Measurements from ENCODE around the gene MAT2A.
"Not testable (repeated sequence)": the region's sequence is repeated elsewhere in the genome, so short reads cannot be mapped to it uniquely, and the experiment has no call there.

DNA sequence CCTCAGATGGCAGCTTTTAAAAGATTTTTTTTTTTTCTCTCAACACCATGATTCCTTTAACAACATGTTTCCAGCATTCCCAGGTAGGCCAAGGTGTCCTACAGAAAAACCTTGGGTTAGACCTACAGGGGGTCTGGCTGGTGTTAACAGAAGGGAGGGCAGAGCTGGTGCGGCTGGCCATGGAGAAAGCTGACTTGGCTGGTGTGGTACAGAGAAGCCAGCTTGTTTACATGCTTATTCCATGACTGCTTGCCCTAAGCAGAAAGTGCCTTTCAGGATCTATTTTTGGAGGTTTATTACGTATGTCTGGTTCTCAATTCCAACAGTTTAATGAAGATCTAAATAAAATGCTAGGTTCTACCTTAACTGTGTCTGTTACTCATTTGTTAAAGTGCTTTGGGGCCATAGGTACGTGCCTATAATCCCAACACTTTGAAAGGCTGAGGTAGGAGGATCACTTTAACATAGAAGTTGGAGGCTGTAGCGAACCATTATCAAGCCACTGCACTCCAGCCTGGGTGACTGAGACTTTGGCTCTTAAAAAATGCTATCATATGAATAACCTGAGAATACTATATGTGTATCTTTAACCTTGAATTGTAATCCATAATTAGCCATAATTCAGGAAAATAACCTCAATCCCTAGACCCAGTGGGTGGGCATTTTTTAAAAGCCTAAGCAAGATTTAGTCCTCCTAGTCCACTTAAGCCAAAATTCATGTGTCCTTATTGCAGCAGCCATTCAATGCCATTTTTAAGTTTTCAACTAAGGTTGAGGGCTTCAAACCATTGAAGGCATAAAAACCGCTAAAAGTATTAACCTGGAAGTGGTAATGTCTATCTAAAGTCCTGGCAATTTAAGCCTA, 6.2 kb downstream of the MAT2A start:
- TF ChIP-seq, protein P1, sequence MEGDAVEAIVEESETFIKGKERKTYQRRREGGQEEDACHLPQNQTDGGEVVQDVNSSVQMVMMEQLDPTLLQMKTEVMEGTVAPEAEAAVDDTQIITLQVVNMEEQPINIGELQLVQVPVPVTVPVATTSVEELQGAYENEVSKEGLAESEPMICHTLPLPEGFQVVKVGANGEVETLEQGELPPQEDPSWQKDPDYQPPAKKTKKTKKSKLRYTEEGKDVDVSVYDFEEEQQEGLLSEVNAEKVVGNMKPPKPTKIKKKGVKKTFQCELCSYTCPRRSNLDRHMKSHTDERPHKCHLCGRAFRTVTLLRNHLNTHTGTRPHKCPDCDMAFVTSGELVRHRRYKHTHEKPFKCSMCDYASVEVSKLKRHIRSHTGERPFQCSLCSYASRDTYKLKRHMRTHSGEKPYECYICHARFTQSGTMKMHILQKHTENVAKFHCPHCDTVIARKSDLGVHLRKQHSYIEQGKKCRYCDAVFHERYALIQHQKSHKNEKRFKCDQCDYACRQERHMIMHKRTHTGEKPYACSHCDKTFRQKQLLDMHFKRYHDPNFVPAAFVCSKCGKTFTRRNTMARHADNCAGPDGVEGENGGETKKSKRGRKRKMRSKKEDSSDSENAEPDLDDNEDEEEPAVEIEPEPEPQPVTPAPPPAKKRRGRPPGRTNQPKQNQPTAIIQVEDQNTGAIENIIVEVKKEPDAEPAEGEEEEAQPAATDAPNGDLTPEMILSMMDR (IDR thresholded peaks at IDR 0.05 in 4 of 5, conservative IDR thresholded peaks at IDR 0.05 in 1 of 5), result not testable (repeated sequence)
- not testable (repeated sequence) for TF ChIP-seq POLR2A (IDR thresholded peaks at IDR 0.05)
